ENCODE data around the gene PTGR3.

Gene PTGR3

DNA sequence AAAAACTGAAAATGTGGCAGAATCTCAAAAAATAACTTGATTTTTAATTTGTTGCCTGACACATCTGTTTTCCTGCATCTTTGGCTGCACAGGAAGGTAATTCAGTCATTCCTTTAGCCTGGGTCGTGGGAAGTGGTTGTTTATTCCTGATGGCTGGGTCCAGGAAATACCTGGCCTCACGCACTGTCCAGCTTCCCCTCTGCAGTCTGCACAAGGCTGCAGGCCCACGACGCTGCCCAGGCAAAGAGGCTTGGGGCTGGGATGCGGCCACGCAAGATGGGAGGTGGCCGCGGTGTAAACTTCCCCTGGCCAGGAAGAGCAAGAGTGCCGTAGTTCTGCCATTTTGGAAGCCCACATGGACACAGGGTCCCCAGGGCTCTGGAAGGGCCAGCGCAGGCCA is 29.8 kb upstream of the PTGR3 start:
- ChIA-PET CTCF (no interaction called here), POLR2A (ENCODE audit: low non-redundant PET) (no interaction called here)
- TF ChIP-seq, protein P1, sequence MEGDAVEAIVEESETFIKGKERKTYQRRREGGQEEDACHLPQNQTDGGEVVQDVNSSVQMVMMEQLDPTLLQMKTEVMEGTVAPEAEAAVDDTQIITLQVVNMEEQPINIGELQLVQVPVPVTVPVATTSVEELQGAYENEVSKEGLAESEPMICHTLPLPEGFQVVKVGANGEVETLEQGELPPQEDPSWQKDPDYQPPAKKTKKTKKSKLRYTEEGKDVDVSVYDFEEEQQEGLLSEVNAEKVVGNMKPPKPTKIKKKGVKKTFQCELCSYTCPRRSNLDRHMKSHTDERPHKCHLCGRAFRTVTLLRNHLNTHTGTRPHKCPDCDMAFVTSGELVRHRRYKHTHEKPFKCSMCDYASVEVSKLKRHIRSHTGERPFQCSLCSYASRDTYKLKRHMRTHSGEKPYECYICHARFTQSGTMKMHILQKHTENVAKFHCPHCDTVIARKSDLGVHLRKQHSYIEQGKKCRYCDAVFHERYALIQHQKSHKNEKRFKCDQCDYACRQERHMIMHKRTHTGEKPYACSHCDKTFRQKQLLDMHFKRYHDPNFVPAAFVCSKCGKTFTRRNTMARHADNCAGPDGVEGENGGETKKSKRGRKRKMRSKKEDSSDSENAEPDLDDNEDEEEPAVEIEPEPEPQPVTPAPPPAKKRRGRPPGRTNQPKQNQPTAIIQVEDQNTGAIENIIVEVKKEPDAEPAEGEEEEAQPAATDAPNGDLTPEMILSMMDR (conservative IDR thresholded peaks at IDR 0.05; ENCODE audit: low read depth) = no peak
- H3K27ac ChIP-seq = no peak overlapping the region
- no peak for DNase-seq (ENCODE audit: low spot score)

DNA sequence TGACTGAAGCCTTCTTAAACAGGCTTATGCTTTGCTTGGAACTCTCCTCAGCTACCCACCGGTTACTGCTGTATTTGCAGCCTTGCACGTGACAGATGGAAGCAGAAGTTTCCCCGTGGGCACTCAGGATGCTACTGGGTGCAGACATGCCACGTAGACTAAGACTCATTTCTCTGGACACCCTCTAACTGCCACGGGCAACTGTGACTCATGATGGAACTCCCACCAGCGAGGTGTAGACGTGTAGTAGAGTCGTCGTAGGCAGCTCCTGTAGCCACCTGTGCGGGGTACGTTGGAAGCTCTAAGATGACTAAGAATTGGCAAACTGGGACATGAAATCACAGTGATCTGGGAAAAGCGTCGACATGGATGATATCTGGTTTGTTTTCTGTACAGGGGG is 29.2 kb upstream of the PTGR3 start:
- TF ChIP-seq, protein P1 (conservative IDR thresholded peaks at IDR 0.05; ENCODE audit: low read depth) = no peak
- H3K27ac ChIP-seq = no peak overlapping the region
- POLR2A ChIA-PET (ENCODE audit: low non-redundant PET) = no interaction called here
- DNase-seq (ENCODE audit: low spot score) = no peak
- CTCF ChIA-PET = no interaction called here

DNA sequence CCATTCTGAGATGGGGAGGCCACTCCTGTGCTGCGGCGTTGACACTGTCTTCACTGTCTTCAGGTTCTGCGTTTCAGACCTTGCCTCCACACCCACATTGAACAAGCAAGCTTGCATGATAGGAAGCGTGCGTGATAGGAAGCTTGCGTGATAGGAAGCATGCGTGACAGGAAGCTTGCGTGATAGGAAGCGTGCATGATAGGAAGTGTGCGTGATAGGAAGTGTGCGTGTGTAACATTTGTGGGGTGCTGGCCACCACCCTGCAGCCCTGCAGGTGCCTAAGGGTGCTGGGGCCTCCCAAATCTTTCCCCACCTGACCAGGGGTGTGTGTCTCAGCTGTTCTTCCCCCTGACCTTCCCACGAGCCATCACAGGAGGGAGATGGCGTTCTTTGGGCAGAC is 27.0 kb upstream of the PTGR3 start:
- ChIA-PET POLR2A (ENCODE audit: low non-redundant PET) (no interaction called here), CTCF (no interaction called here)
- DNase-seq (ENCODE audit: low spot score) = no peak
- TF ChIP-seq, protein P1 (conservative IDR thresholded peaks at IDR 0.05; ENCODE audit: low read depth) = no peak
- no peak overlapping the region for H3K27ac ChIP-seq

DNA sequence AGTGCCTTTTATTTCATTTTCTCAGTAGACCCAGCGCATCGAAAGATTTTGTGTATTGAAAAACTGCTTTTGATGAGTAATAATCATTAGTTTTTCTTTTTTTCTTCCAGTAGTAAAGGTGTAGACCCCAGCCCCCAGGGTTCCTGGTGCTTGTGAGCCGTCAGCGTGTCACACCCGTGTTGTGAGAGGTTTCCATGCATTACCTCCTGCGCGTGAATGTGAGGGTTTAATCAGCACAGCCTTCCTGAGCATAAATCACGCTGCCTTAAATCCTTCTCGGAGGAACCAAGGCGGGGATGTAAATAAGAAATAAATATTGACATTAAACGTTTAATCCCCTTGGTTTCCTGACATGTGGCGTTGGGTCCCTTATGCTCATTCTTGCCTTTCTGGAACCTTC is 26.0 kb upstream of the PTGR3 start:
- no peak overlapping the region for H3K27ac ChIP-seq
- CTCF ChIA-PET = no interaction called here
- no peak for DNase-seq (ENCODE audit: low spot score)
- POLR2A ChIA-PET (ENCODE audit: low non-redundant PET) = no interaction called here
- TF ChIP-seq, protein P1 (conservative IDR thresholded peaks at IDR 0.05; ENCODE audit: low read depth) = no peak

DNA sequence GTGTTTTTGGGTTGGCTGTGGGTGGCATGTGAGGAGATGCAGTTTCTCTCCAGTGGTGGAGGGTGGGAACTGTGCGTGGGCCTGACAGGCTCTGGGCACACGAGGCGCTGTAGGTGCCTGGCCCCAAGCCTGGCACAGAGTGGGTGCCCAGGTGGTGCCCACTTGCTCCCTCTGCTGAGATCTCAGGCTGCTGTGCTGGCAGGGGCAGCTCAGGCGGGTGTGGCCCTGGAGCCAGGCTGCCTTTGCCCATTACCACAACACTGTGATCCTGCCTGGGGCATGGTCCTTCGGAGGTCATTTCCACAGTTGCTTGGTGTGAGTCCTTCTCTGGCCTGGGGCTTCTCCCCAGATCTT is 22.1 kb upstream of the PTGR3 start:
- POLR2A ChIA-PET (ENCODE audit: low non-redundant PET) = no interaction called here
- no peak overlapping the region for H3K27ac ChIP-seq
- DNase-seq (ENCODE audit: low spot score) = no peak
- TF ChIP-seq, protein P1 (conservative IDR thresholded peaks at IDR 0.05; ENCODE audit: low read depth) = no peak
- CTCF ChIA-PET = no interaction called here

DNA sequence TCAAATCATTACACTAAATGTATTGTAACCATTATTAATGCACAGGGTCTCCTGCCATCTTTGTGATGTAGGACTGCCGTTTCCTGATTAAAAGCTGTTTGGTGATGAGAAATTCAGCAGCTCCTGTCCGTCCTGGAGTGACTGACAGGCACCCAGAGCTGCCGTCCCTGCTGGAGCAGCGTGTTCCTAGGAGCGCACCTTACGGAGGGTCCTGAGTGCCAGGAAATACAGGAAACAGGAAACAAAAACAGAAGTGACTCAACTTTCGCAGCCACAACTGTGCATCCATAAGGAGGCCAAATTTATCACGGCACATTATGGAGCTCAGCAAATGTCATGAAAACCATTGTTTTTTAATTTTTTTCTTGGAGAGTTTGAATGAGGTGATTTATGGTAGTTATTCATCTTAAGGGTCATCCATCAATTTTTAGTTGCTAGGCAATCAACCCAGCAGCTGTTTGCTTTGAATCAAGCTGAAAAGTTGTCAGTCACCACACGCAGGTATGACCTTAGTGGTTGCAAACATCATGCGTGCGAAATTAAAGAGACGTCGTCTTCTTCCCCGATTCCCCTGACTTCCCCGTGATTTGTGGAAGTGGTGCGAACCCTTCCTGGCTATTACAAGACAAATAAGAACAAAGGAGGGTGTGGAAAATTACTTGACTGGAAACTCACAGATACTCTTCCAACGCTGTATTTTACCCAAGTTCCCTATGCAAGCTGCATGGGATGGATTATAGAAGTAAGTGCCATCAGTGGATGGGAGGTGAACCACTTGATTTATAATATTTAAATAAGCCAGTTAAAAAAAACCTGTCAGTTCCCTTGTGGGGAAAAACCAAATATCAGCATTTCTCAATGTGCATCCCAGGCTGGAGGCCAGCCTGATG is 21.5 kb upstream of the PTGR3 start:
- POLR2A ChIA-PET (ENCODE audit: low non-redundant PET) = no interaction called here
- CTCF ChIA-PET = no interaction called here
- H3K27ac ChIP-seq = no peak overlapping the region
- TF ChIP-seq, protein P1 (conservative IDR thresholded peaks at IDR 0.05; ENCODE audit: low read depth) = no peak
- no peak for DNase-seq (ENCODE audit: low spot score)

Measured in RWPE1 (cell line).